GM19452 (cell line): ENCODE data around the gene COG7.
A peak's percentile ranks its signal among the peaks of the same experiment; 100 is the strongest.
"Not testable (repeated sequence)": the region's sequence is repeated elsewhere in the genome, so short reads cannot be mapped to it uniquely, and the experiment has no call there.

ENCODE experiments used
- ATAC-seq: cut with Tn5 transposase; IDR thresholded peaks from one replicate; pipeline ENCODE4 v1.9.1; 2021; ENCODE audit not compliant: unreplicated experiment

Gene COG7

DNA sequence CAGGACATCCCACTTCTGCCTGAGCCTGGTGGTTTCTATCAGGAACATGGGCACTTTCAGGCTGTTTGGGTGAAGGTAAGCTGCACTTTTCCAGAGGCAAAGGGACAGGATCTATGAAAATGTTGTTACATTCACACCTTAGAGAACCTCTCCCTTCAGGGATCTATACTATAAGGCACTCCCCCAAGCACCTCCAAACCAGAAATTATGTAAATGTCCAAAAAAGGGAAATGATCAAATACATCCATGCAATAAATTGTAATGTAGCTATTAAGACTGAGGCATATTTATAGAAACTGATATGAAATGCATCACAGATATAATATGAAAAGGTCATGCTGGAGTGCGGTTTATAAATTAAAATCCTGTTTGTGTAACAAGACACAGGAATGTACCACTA is 23.3 kb upstream of the COG7 start:
- no peak for ATAC-seq

DNA sequence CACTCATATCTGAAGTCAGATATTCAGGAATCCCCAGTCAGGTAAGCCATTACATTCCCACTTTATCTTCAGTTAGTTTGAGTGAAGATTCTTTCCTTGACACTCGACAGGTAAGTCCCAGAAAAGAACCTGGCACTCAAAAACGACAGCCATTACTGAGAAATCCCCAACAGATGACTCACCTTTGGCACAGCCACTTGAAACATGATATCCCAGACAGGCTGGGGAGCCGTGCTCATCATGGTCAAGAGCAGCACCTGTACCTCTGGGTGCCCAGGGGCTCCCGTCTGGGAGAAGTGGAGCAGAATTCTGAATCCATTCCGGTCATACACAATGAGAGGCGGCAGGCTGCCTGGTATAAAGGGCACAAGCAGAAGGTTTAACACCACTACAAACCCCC is 16.8 kb upstream of the COG7 start:
- no peak for ATAC-seq

DNA sequence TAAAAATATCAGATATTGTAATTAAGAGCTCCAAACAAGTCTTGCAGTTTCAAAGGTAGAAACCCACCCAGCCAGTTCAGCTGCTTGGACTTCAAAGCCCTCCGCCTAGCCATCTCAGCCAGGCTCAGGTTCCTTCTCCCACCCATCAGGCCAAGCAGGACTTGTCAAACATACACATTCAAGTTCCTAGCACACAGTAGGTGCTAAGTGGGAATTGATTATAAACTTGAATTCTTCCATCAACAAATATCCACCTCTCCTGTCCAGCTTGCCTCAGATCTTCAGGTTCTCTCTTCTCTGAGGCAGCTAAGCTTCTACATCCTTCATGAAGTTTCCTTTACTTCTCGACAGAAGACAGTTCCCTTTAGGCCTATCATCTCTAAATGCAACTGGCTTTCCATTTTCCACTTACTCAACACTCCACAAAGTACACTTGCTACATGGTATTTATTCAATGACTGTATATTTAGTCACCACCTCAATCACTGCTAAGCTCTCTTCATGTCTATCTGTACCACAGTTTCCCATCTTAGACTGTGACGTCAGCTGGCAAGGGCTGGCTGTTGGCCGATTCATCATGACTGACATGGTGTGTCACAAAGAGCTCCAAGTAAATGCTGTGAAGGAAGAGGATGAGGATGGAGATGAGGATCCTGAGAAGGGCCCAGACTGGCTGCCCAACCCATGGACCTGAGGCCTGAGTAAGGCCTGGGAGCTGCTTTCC is 13.3 kb upstream of the COG7 start:
- ATAC-seq: no peak

GRCh38 chr16:23465179-23465578 is 12.2 kb upstream of the COG7 start:
- ATAC-seq: no peak

DNA sequence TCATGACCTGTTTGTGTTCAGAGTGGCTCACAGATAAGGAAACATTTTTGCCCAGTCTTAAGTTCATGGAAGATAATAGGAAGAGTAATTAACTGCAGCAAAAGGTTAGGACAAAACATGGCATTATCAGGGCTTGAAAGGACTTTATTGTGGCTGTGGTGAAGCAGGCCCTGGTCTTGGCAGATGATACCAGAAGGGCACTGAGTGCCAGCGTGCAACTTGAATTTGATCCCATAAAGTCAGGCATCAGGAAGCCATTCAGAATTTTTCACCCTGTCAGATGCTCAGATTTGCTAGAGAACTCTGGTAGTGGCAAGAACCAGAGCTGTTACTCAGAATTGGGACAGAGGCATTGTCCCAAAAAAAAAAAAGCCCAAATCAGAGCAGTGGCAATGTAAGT is 11.2 kb upstream of the COG7 start:
- ATAC-seq: no peak

DNA sequence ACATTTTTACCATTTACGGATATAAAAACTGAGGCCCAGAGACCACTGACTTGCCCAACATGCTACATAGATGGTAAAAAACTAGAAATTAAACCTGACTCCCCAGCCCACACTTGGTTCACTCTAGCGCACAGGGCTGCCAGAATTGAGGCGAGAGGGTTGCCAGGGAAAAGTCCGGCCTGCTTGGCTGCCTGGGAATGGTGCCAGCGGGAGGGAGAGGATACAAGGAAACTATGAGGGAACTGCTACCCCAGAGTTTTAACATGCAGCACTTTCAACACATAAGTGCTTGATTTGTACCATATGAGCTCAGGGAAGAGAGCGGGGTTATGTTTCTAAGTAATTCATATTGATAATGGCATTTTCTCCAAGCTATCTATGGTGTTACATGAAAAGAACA is 10.0 kb upstream of the COG7 start:
- not testable (repeated sequence) for ATAC-seq

DNA sequence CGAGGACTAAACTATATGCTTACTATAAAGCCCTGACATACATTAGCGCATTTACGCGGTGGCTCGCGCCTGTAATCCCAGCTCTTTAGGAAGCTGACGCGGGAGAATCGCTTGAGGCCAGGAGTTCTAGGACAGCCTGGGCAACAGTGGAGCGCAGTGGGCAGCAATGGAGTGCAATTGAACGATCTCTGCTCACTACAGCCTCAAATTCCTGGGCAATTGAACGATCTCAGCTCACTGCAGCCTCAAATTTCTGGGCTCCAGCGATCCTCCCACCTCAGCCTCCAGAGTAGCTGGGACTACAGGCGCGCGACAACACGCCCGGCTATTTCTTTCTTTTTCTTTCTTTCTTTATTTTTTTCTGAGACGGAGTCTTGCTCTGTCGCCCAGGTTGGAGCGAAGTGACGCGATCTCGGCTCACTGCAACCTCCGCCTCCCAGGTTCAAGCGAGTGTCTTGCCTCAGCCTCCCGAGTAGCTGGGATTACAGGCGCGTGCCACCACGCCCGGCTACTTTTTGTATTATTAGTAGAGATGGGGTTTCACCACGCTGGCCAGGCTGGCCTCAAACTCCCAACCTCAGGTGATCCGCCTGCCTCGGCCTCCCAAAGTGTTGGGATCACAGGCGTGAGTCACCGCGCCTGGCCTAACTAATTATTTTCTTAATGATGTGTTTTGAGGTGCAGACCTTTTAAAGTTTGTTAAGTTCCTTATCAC is 506 bp upstream of the COG7 start:
- ATAC-seq: peak; percentile 9

DNA sequence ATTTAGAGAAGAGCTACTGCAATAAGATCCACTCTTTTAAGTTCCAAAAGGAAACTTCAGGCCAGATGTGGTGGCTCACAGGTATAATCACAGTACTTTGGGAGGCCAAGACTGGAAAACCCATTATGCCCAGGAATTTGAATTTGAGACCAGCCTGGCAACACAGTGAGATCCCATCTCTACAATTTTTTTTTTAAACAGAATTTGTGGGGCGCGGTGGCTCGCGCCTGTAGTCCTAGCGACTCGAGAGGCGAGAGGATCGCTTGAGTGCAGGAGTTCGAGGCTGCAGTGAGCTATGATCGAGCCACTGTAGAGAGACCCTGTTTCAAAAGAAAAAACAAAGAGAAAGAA is 793 bp downstream of the COG7 start:
- ATAC-seq: no peak

DNA sequence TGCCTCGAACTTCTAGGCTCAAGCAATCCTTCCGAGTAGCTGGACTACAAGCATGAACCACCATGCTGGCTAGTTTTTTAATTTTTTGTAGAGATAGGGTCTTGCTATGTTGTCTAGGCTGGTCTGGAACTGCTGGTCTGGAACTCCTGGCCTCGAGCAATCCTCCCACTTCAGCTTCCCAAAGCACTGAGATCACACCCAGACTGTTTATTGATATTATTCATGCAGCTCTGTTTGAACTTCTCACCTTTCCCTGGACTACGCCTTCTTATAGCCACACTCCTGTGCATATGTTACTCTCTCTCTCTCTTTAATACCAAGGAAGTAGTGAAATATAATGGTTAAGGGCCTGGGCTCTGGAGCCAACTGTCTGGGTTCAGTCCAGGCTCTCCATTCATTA is 4.6 kb downstream of the COG7 start:
- no peak for ATAC-seq

- ATAC-seq: not testable (repeated sequence)
Observed at GRCh38 chr16:23437542-23437941, 15.4 kb downstream of the COG7 start.

GRCh38 chr16:23436951-23437350 is 16.0 kb downstream of the COG7 start:
- no peak for ATAC-seq

- no peak for ATAC-seq
Observed at GRCh38 chr16:23435500-23435899, 17.5 kb downstream of the COG7 start.

DNA sequence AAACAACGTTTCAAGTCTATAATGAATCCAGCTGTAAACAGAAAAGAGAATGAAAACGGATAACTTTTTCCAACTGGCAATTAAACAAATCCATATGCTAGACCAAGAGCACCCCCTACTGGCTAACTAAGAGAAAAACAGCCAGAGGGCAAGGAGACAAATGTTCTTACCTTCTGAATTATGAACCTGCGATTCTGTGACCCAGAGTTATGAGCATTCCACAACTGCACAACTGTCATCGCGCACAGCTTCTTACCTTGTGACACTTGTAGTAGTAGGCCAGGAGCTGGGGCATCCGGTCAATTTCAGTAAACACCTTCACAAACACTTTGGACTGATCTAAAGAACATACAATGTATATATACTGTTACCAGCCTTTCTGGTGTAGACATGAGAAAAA is 18.6 kb downstream of the COG7 start:
- no peak for ATAC-seq

DNA sequence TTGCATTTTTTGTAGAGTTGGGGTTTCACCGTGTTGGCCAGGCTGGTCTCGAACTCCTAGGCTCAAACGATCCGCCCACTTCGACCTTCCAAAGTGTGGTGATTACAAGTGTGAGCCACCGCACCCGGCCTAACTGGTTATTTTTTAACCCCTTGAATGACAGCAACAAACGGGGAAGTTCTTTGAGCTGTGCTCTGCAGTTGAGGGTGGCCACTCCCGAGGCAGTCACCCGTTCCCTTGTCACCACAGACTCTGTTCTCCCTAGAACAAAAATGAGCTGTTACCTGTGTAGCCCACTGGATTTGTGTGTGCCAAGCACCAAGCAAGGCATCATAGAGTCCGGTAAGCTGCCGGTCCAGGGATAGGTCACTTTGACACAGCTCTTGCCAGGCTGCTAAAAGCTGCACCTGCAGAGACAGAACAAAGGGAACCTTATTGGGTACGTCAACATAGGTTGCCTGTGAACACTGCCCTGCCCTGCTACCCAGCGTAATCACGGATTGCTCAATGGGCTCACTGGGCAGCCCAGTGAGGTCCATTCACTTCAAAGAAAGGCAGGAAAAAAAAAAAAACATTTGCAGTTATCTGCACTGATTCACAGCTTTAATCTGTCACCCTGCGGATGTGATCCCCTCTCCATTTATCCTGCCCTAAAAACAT is 19.6 kb downstream of the COG7 start:
- no peak for ATAC-seq

- ATAC-seq: no peak
Observed at GRCh38 chr16:23432176-23433128, 20.5 kb downstream of the COG7 start.

- ATAC-seq: no peak
Observed at GRCh38 chr16:23428351-23428750, 24.6 kb downstream of the COG7 start.

DNA sequence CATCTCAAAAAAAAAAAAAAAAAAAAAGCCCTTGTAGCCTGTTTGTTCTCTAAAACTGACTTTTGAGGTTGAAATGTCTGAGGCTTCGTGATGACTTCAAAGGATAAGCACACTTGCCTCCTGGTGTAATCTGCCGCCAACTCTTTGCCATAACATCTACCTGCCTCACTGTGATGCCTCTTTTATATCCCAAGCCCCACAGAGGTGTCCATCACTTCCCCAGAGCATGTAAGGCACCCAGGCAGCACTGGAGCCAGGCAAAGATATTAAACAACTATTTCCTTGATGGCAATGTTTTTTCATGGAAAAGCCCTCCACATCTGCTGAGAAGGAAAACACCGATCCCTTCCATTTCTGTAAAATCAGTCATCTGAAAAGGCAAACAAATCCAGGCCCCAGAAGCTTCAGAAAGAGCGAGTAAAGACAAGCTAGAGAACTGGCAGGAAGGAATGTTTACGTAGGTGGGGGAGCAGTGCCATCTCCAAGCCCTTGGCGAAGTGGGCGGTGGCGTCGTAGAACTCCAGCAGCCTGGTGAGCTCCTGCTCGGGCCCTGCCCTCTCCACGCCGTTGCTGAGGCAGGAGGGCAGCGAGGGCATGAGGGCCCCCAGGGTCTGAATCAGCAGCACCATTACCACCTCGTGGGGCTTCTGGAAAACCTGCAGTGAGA is 28.6 kb downstream of the COG7 start:
- no peak for ATAC-seq

GRCh38 chr16:23423496-23424049 is 29.4 kb downstream of the COG7 start:
- no peak for ATAC-seq

- ATAC-seq: no peak
Observed at GRCh38 chr16:23420011-23420410, 33.0 kb downstream of the COG7 start.

DNA sequence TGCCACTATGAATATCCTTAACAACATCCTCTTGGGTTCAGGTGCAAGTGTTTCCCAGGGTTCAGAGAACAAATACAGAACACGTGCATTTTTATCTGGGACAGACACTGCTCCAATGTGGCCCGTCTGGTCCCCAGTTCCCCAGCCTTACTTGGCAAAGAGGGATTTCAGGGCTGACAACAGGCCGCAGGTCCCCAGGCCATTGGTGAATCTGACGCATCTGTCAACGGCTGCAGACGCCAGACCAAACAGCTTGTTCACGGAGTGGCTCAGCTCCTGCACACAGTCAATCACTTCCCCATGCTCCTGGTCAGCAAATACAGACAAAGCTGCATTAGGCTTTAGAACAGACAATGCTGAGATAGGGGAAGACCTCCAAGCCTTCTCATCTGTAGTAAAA is 36.2 kb downstream of the COG7 start:
- ATAC-seq: no peak
